Mesothelial cell of epicardium (in vitro differentiated cells): ENCODE measurements around the gene IRX1. TPM values are rescaled to one million over a fixed set of nuclear protein-coding genes. Genes with fewer than 3 reads are reported as not detected.

Experiments used
- DNase-seq, 2 experiments: peaks; one replicate each; pipeline ENCODE4 v3.0.0; 2021; ENCODE audit warnings: low spot score in 2 of 2; ENCODE audit not compliant: unreplicated experiment in 2 of 2
- H3K27ac Mint-ChIP-seq: 2 replicates; pipeline ENCODE4 v1.8.0; 2021; ENCODE audit warnings: mixed read lengths
- H3K27me3 Mint-ChIP-seq: 2 replicates; pipeline ENCODE4 v1.8.0; 2021; ENCODE audit warnings: low read depth, mixed read lengths
- H3K36me3 Mint-ChIP-seq: 2 replicates; pipeline ENCODE4 v1.8.0; 2021; ENCODE audit warnings: mixed read lengths
- H3K4me1 Mint-ChIP-seq: 2 replicates; pipeline ENCODE4 v1.8.0; 2021; ENCODE audit warnings: mixed read lengths
- H3K4me3 Mint-ChIP-seq: 2 replicates; pipeline ENCODE4 v1.8.0; 2021; ENCODE audit warnings: mild to moderate bottlenecking, moderate library complexity, mixed read lengths
- H3K9me3 Mint-ChIP-seq: 2 replicates; pipeline ENCODE4 v1.8.0; 2021; ENCODE audit warnings: mixed read lengths
- total RNA-seq: library from RNA; stranded (reverse); gene quantifications from 3 replicates; pipeline ENCODE4 v1.2.1, GENCODE V29; 2021
- TF ChIP-seq, protein P1 (sequence below): fragments of 200-600 bp; sonication (generic); IDR thresholded peaks from one replicate; pipeline ENCODE4 v1.5.0; 2021; ENCODE audit warnings: antibody characterized with exemption; ENCODE audit not compliant: unreplicated experiment

IRX1 gene
- total RNA-seq, 1 donor from 2014 or later, result 68.5 TPM

DNA sequence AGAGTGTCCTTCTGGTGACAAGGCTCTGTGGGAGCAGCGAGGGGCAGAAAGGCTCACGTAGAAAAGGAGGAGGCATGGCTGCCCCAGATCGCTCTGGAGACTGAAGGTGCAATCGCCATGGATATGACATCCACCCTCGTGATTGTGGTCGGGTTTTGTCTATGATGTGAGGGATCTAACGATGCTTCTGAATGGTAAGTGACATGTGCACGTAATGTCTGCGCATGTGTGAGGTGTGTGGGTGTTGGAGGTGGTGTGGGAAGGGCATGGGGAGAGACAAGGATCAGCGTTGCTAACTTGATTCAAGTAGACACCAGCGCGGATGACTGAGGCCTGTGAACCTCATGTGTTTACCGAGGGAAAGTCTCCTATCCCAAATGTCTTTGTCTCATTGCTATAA is 20.2 kb downstream of the IRX1 start:
- peaks cover 44% of the 10 kb centered on the region for H3K27me3 Mint-ChIP-seq
- no peak overlapping the region for H3K4me3 Mint-ChIP-seq
- H3K9me3 Mint-ChIP-seq, result no peaks in the 10 kb centered on the region
- H3K36me3 Mint-ChIP-seq, result peaks cover 15% of the 10 kb centered on the region
- DNase-seq, result no peak
- TF ChIP-seq, protein P1, sequence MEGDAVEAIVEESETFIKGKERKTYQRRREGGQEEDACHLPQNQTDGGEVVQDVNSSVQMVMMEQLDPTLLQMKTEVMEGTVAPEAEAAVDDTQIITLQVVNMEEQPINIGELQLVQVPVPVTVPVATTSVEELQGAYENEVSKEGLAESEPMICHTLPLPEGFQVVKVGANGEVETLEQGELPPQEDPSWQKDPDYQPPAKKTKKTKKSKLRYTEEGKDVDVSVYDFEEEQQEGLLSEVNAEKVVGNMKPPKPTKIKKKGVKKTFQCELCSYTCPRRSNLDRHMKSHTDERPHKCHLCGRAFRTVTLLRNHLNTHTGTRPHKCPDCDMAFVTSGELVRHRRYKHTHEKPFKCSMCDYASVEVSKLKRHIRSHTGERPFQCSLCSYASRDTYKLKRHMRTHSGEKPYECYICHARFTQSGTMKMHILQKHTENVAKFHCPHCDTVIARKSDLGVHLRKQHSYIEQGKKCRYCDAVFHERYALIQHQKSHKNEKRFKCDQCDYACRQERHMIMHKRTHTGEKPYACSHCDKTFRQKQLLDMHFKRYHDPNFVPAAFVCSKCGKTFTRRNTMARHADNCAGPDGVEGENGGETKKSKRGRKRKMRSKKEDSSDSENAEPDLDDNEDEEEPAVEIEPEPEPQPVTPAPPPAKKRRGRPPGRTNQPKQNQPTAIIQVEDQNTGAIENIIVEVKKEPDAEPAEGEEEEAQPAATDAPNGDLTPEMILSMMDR, result no peak
- no peak overlapping the region for H3K27ac Mint-ChIP-seq
- peaks cover 3% of the 10 kb centered on the region for H3K4me1 Mint-ChIP-seq

DNA sequence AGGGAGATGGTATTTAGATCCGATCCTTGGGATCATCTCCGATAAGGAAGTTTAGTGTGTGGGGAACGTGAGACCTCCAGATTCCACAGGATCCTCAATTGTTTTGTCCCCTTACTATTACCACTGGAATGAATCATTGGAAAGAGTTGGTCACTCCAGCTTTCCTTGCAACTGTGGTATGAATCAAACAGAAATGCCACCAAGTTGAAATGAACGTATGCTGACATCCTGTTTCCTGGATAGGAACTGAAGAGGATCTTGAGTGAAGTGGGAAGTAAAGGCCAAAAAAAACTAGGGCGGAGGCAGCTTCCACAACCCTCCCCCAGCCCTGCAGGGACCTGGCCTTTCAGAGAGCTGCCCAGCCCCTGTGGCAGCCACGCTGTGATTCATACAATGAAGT is 23.9 kb downstream of the IRX1 start:
- H3K4me1 Mint-ChIP-seq, result no peaks in the 10 kb centered on the region
- TF ChIP-seq, protein P1, result no peak

DNA sequence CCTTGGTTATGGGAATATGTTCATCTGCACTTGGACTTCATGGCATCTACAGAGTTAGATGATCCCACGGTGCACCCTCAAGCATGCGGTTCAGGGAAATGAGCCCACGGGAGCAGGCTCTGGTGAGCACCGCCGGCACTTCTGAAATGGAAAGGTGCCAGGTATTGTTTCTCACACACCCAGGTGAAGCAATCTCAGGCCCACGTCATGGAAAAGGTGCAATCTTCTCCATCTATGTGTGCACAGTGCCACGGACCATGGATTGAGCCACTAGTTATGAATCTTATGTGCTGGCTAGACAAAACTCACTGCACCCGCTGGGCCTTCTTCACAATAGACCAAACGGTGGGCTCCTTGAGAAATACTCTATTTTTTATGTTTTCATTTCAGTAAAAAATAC is 27.3 kb downstream of the IRX1 start:
- Mint-ChIP-seq H3K27me3 (peaks cover 15% of the 10 kb centered on the region), H3K27ac (no peak overlapping the region), H3K36me3 (peaks cover 22% of the 10 kb centered on the region), H3K4me3 (no peak overlapping the region), H3K4me1 (no peaks in the 10 kb centered on the region), H3K9me3 (peaks cover 20% of the 10 kb centered on the region)
- no peak for DNase-seq
- TF ChIP-seq, protein P1, result no peak

More for the DNA sequence above, 23.9 kb downstream of the IRX1 start:
- Mint-ChIP-seq H3K27ac (no peak overlapping the region), H3K27me3 (peaks cover 27% of the 10 kb centered on the region), H3K4me3 (no peak overlapping the region), H3K36me3 (peaks cover 13% of the 10 kb centered on the region), H3K9me3 (peaks cover 5% of the 10 kb centered on the region)
- DNase-seq, result no peak

DNA sequence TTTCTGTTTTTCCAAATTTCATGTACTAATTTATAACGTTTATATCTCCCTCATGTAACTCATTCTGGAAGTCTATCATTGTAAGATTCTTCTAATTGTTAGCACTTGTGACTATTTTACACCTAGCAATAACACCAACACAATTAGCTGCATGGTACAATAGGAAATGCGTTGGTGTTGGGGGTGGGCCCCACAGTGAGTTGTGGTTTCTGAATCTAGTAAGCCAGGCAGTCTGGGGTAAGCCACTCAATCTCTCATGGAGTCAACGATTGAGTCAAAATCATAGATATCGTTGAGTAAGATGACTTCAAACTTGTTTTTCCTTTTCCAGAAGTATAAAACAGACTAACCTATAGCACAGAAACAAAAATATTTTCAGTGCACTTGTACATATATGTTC is 30.0 kb downstream of the IRX1 start:
- peaks cover 15% of the 10 kb centered on the region for H3K27me3 Mint-ChIP-seq
- no peak overlapping the region for H3K4me3 Mint-ChIP-seq
- H3K36me3 Mint-ChIP-seq, result peaks cover 18% of the 10 kb centered on the region
- TF ChIP-seq, protein P1, result no peak
- no peak for DNase-seq
- no peaks in the 10 kb centered on the region for H3K4me1 Mint-ChIP-seq
- no peak overlapping the region for H3K27ac Mint-ChIP-seq
- H3K9me3 Mint-ChIP-seq, result peaks cover 20% of the 10 kb centered on the region

DNA sequence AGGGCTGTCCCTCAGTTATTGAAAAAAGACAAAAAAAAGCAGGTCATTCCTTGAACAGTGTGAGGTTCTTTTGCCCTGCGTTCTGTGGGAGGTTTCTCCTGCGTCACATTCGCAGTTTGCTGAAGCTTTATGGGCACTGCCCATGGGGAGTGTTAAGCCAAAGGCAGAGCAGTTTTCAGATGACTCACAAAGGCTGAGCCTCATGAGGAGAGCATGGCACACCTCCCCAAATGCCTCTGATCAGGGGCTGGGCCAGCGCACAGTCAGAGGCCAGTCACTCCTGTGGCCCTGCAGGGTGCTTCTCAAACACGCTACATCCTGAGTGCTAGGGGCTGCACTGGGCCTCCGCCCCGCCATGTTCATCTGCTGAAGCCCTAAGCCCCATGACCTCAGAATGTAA is 38.4 kb downstream of the IRX1 start:
- no peak for DNase-seq
- no peaks in the 10 kb centered on the region for H3K4me1 Mint-ChIP-seq
- H3K36me3 Mint-ChIP-seq, result peaks cover 13% of the 10 kb centered on the region

More for the DNA sequence above, 38.4 kb downstream of the IRX1 start:
- TF ChIP-seq, protein P1, result no peak
- H3K27ac Mint-ChIP-seq, result no peak overlapping the region
- peaks cover 9% of the 10 kb centered on the region for H3K9me3 Mint-ChIP-seq
- peaks cover 19% of the 10 kb centered on the region for H3K27me3 Mint-ChIP-seq
- no peak overlapping the region for H3K4me3 Mint-ChIP-seq
